Raji (cell line): ENCODE measurements around the gene FFAR1.

ENCODE experiments used
- POLR2A ChIP-seq: IDR thresholded peaks from 2 replicates; pipeline ENCODE4 v1.6.1; 2011; ENCODE audit warnings: low read depth, low read length, control low read depth; ENCODE audit not compliant: insufficient read depth

The FFAR1 gene

GRCh38 chr19:35330475-35330874 is 17.2 kb upstream of the FFAR1 start:
- peak; percentile 82 for TF ChIP-seq POLR2A

- 0 out of 2 replicates have a peak, but pooled peaks have one; percentile 22 for TF ChIP-seq POLR2A
Observed at GRCh38 chr19:35331551-35332214, 16.0 kb upstream of the FFAR1 start.

GRCh38 chr19:35332817-35333216 is 14.9 kb upstream of the FFAR1 start:
- no peak for TF ChIP-seq POLR2A

- no peak for TF ChIP-seq POLR2A
Observed at GRCh38 chr19:35334144-35334753, 13.5 kb upstream of the FFAR1 start.

- TF ChIP-seq POLR2A: no peak
Observed at GRCh38 chr19:35336166-35336955, 11.3 kb upstream of the FFAR1 start.

GRCh38 chr19:35337097-35337983 is 10.4 kb upstream of the FFAR1 start:
- TF ChIP-seq POLR2A: no peak

- no peak for TF ChIP-seq POLR2A
Observed at GRCh38 chr19:35337984-35338296, 9.8 kb upstream of the FFAR1 start.

GRCh38 chr19:35340431-35340830 is 7.3 kb upstream of the FFAR1 start:
- no peak for TF ChIP-seq POLR2A

GRCh38 chr19:35341006-35341405 is 6.7 kb upstream of the FFAR1 start:
- no peak for TF ChIP-seq POLR2A

GRCh38 chr19:35341565-35342225 is 6.0 kb upstream of the FFAR1 start:
- TF ChIP-seq POLR2A: no peak

GRCh38 chr19:35342430-35342829 is 5.3 kb upstream of the FFAR1 start:
- no peak for TF ChIP-seq POLR2A

- TF ChIP-seq POLR2A: no peak
Observed at GRCh38 chr19:35344511-35345031, 3.1 kb upstream of the FFAR1 start.

- TF ChIP-seq POLR2A: no peak
Observed at GRCh38 chr19:35345671-35346111, 2.0 kb upstream of the FFAR1 start.

GRCh38 chr19:35346193-35347052 is 1.3 kb upstream of the FFAR1 start:
- TF ChIP-seq POLR2A: no peak

GRCh38 chr19:35347930-35348298 is 212 bp downstream of the FFAR1 start:
- TF ChIP-seq POLR2A: no peak
